ENCODE measurements around the gene ZNF394. TPM values are rescaled to one million over a fixed set of nuclear protein-coding genes. Genes with fewer than 3 reads are reported as not detected.

The ZNF394 gene
- total and polyA plus RNA-seq, 2 donors (not counting 3 experiments of a cell fraction or from before 2014, with no cell fraction given), result 8.6 to 22.8 TPM

GRCh38 chr7:99452541-99452940 lies 47.5 kb downstream of the ZNF394 start:
- Histone ChIP-seq H3K36me3 (ENCODE audit: control insufficient read depth in 2 of 2, extremely low read depth in 1 of 2, insufficient read depth in 2 of 2, low read length in 2 of 2) (peaks cover 9 to 69% of the 10 kb centered on the region in 2 experiments), H3K79me2 (ENCODE audit: control insufficient read depth, insufficient read depth, low read length) (no peaks in the 10 kb centered on the region), H3K4me3 (replicated peaks in 1 of 3; ENCODE audit: insufficient read depth in 1 of 3, low read depth in 1 of 3, low read length in 3 of 3) (no peak overlapping the region), H3K4me2 (ENCODE audit: insufficient read depth, low read length) (no peak overlapping the region), H3K27me3 (ENCODE audit: control insufficient read depth in 2 of 2, insufficient read depth in 2 of 2, low read length in 2 of 2) (no peaks in the 10 kb centered on the region), H3K4me1 (ENCODE audit: control insufficient read depth, extremely low read depth, insufficient read depth, low read length) (no peaks in the 10 kb centered on the region), H3K9ac (replicated peaks; ENCODE audit: extremely low read depth, insufficient read depth, low read length) (no peak overlapping the region), H2AFZ (ENCODE audit: low read depth, low read length) (no peak overlapping the region), H3K27ac (ENCODE audit: insufficient read depth, low read depth, low read length) (no peak overlapping the region), H3K9me3 (replicated peaks; ENCODE audit: control insufficient read depth, insufficient read depth, low read length) (no peaks in the 10 kb centered on the region), H3K9me1 (replicated peaks; ENCODE audit: control insufficient read depth, extremely low read depth, insufficient read depth, low read length) (no peaks in the 10 kb centered on the region), H4K20me1 (replicated peaks; ENCODE audit: control insufficient read depth, extremely low read depth, insufficient read depth, low read length) (no peaks in the 10 kb centered on the region)
- ChIA-PET CTCF (no interaction called here), POLR2A (no interaction called here)
- FAIRE-seq (no peak), DNase-seq (ENCODE audit: low read depth, low spot score) (no peak)
- intact Hi-C loops (cut with micrococcal nuclease), result no loop called here
- TF ChIP-seq JUN (IDR thresholded peaks at IDR 0.05; ENCODE audit: borderline replicate concordance, insufficient read depth, insufficient read length, low read depth) (no peak), POLR2A (IDR thresholded peaks at IDR 0.05; ENCODE audit: low read depth, low read length) (no peak), CTCF (IDR thresholded peaks at IDR 0.05; ENCODE audit: extremely low read depth in 1 of 2, insufficient read depth in 1 of 2, low read depth in 1 of 2, low read length in 2 of 2) (no peak), GATA2 (IDR thresholded peaks at IDR 0.05; ENCODE audit: insufficient read depth, insufficient read length, low read depth, low read length) (no peak), MAX (IDR thresholded peaks at IDR 0.05; ENCODE audit: insufficient read depth, insufficient read length) (no peak), EZH2 (IDR thresholded peaks at IDR 0.05; ENCODE audit: borderline replicate concordance, low read depth, low read length, severe bottlenecking) (no peak), FOS (IDR thresholded peaks at IDR 0.05; ENCODE audit: borderline replicate concordance, insufficient read depth, low read length) (no peak), MYC (IDR thresholded peaks at IDR 0.05; ENCODE audit: low read depth, low read length) (no peak), POLR2AphosphoS5 (IDR thresholded peaks at IDR 0.05; ENCODE audit: insufficient read depth, low read depth, low read length) (no peak)
- dilution Hi-C loops (cut with MboI; ENCODE audit: extremely low pct_ligation_motif_present, low sequenced_read_pairs), result no loop called here
- BruUV-seq (replicated peaks), result no TSS peak
